OCI-M2 (cell line): ENCODE data around the gene GNAI3.
"Not testable (repeated sequence)": the region's sequence is repeated elsewhere in the genome, so short reads cannot be mapped to it uniquely, and the experiment has no call there.

Experiments
- DNase-seq: peaks from one replicate; lab custom pipeline; 2025; ENCODE audit not compliant: unreplicated experiment; lab: John Stamatoyannopoulos, UW

Gene GNAI3

DNA sequence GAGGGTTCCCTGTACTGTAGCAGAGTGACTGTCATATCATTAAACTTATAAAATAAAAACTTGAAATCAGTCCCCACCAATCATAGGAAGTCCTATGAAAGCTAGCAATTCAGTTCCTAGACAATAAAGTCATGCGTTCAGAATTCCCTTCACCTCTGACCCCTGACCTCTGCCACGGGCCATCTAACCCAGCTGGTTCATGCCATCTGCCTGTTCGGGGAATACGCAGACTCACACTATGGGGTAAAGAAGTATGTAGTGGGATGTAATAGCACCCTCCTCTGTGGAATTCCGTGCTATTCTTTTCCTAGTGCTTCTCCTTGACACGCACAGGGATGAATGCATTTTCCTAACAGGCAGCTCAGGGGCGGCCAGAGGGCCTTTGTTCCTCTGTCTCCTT, 109.6 kb downstream of the GNAI3 start:
- no peak for DNase-seq

DNA sequence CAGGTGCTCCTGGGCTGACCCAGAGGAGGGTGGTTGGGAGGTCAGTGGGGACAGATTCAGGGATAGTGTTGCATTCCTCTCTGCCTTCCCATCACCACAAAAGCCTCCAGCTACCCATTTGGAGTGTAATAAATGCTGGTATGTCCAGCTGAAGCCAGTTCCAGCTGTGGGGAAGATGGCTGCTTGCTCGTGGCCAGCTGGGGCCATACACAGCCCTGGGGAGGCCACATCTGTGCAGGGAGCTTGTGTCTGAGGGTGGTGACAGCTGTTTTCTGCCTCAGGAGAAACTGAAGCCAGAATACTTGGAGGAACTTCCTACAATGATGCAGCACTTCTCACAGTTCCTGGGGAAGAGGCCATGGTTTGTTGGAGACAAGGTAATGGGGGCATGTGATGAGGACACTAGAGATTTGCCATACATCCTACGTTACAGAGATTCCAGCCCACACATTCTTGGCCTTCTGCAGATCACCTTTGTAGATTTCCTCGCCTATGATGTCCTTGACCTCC, 110.2 kb downstream of the GNAI3 start:
- DNase-seq = no peak

DNA sequence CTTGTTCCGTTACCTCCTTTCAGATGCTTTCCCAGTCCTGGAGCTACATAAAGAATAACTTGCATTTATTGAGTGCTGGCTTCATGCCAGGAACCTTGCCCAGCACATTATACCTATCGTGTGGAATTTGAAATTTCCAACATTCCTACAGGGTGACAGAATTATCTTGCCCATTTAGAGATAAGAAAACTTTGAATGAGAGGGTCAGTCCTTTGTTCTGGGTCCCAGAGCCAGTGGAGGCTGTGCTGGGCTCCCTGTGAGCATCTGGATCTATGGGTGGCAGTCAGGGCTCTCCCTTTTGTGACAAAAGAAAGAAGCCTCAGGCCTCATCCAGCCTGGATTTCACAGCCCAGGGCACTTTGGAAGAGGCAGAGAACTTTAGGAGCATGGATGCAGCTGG, 110.7 kb downstream of the GNAI3 start:
- no peak for DNase-seq

DNA sequence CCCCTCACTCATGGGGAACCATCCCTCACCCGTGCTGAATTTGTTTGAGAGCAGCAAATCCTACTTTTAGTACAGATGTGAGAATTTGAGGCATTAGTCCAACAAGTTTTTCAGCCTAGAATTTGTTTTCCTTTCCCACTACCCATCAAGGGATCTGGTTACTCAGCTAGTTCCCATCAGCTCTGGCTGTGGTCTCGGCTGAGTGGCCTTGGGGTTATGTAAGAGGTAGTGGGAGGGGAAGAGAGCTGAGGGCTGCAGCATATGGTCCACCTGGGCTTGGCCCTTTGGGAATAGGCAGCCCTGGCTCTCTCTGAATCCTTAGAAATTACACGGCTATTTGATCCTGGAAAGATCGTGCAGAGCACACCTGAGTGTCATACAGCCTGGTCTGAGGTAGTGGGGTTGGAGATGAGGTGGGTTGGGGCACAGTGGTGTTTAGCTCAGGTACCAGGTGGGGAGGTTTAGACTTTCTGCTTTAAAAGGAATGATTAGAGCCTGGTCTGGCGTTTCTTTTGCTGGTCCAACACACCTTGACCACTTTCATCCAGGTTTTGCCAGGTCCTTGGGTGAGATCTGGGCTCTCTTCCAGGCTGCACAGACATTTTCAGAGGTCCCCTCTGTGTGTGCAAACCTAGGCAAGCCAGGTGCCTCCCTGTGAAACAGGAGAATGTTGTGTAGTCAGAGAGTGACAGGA, 111.7 kb downstream of the GNAI3 start:
- no peak for DNase-seq

DNA sequence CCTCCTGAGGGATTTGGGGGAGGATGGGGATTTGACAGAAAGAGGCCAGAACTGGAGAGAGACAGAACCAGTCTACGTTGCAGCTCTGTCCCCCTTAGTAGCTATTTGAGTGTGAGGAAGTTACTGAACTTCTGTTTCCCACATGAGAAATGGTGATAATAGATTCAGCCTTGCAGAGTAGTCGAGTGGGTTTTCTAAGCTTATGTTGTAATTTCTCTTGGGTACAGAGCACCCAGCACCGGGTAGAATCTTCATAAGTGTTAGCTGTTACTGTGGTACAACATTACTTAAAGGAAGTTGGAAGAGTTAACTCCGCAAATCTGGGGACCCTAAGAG, 112.2 kb downstream of the GNAI3 start:
- DNase-seq = not testable (repeated sequence)

DNA sequence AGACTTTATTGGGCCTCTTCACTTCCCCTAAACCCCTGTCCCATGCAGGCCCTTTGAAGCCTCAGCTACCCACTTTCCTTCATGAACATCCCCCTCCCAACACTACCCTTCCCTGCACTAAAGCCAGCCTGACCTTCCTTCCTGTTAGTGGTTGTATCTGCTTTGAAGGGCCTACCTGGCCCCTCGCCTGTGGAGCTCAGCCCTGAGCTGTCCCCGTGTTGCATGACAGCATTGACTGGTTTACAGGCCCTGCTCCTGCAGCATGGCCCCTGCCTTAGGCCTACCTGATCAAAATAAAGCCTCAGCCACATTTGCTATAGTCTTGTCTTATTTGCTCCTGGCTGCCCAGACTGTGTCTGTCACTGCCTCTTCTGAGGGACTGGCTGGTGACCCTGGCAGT, 113.0 kb downstream of the GNAI3 start:
- DNase-seq = no peak

DNA sequence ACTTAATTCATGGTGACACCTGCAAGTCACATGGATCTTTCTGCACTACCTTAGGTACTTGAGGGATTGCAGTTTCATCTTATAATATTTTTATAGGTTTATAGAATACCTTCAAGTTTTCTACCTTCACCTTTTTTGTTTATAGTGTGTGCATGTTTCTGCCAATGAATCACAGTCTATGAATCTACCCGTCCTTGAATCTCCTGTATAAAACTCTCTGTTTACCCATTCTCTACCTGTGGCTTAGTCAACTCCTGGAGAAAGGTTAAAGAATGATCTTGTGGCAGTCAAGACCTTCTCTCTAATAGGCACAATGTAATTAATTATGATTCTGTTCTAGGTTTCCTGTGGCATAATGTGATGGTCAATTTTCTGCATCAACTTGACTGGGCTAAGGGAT, 116.3 kb downstream of the GNAI3 start:
- no peak for DNase-seq

DNA sequence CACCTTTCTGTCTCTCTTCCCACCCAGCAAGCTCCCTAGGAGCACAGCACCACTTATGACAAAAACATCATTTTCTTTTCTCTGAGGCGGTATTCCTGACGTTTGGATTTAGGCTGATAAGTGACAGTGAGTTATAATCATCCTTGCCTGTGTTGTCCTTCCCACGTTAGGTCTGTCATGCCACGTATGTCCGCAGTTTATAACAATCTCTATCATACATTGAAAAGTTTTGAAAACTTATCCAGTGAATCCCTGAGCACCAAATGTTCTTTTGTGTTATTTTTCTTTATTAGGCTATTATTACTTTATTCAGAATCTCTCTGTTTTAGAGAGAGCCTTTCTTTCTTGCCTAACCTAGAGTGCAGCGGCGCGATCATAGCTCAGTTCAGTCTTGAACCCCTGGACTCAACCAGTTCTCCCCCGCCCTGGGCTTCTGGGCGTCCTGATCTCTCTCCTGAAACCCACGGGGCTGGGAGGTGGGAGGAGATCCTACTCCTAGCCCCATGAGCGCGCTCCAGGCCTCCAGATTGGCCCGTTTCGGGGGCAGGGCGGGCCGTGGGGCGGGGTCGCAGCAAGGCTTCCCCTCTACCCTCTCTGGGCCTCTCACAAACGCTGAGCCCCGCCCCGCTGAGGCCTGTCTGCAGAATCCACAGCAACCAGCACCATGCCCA, 119.2 kb downstream of the GNAI3 start, which contains the start of gene GSTM2:
Gene GSTM2 (plus strand): TSS at position 606 of the 671 bp plus-strand sequence. CDS start 59 bp downstream, at position 665.
- peak; percentile 21 for DNase-seq
